ENCODE measurements around the gene ESRRG. TPM values are rescaled to one million over a fixed set of nuclear protein-coding genes. Genes with fewer than 3 reads are reported as not detected.
A peak's percentile ranks its signal among the peaks of the same experiment; 100 is the strongest.

Gene ESRRG
- total RNA-seq, 1 experiment from 2014 or later, result 0.44 TPM

GRCh38 chr1:216758161-216758560 is 34.9 kb upstream of the ESRRG start:
- no peak overlapping the region for H3K4me3 Mint-ChIP-seq
- no peak for TF ChIP-seq CTCF (conservative IDR thresholded peaks at IDR 0.05)
- no peak overlapping the region for H2BK20ac ChIP-seq (ENCODE audit: low read depth, low read length, poor library complexity, severe bottlenecking)
- no peaks in the 10 kb centered on the region for H3K79me1 ChIP-seq (ENCODE audit: insufficient read depth, low read depth, low read length, poor library complexity, severe bottlenecking)
- no peak for DNase-seq
- no peak overlapping the region for H3K9ac ChIP-seq (ENCODE audit: extremely low read depth, insufficient read length, low read length)
- no peak overlapping the region for H3K18ac ChIP-seq (ENCODE audit: insufficient read length, low read depth, low read length)
- H3K36me3 Mint-ChIP-seq (ENCODE audit: insufficient read depth in 1 of 3, low read depth in 3 of 3), result no peaks in the 10 kb centered on the region
- no peak overlapping the region for H4K5ac ChIP-seq (ENCODE audit: insufficient read length, low read depth, low read length)
- H3K4me2 ChIP-seq (ENCODE audit: insufficient read depth, insufficient read length, low read length), result no peak overlapping the region
- no peak overlapping the region for H4K8ac ChIP-seq (replicated peaks; ENCODE audit: insufficient read length, low read depth, low read length)
- H3K27me3 Mint-ChIP-seq (ENCODE audit: low read depth), result no peaks in the 10 kb centered on the region
- H2BK12ac ChIP-seq (ENCODE audit: insufficient read length, low read depth, low read length), result no peak overlapping the region
- H3T11ph ChIP-seq (ENCODE audit: low read length), result no peak overlapping the region
- H3K4me1 Mint-ChIP-seq, result peaks cover 0 to 2% of the 10 kb centered on the region in 2 experiments; a peak in 1 of 4 replicates
- no peak overlapping the region for H2BK5ac ChIP-seq (ENCODE audit: insufficient read length, low read length)
- H2BK120ac ChIP-seq (ENCODE audit: low read depth, low read length, poor library complexity, severe bottlenecking), result no peak overlapping the region
- no peaks in the 10 kb centered on the region for H3K9me3 Mint-ChIP-seq
- no peaks in the 10 kb centered on the region for H3K27me3 ChIP-seq (ENCODE audit: insufficient read depth, low read length)
- no peak overlapping the region for H3K27ac ChIP-seq (ENCODE audit: insufficient read length, low read depth, low read length)
- no peak overlapping the region for H4K91ac ChIP-seq (ENCODE audit: insufficient read length, low read depth, low read length)
- H3K27ac Mint-ChIP-seq, result peak overlapping the region in 2 of 3 experiments; percentile 2 to 5; a peak in 1 of 7 replicates
- H3K14ac ChIP-seq (ENCODE audit: insufficient read depth, low read length), result no peak overlapping the region
- H3K23ac ChIP-seq (ENCODE audit: insufficient read length, low read depth, low read length), result no peak overlapping the region
- H3K79me2 ChIP-seq (ENCODE audit: insufficient read depth, low read length), result no peaks in the 10 kb centered on the region
- no peaks in the 10 kb centered on the region for H3K23me2 ChIP-seq (ENCODE audit: insufficient read length, low read depth, low read length, poor library complexity, severe bottlenecking)
- H2AFZ ChIP-seq (ENCODE audit: low read length), result no peak overlapping the region
- H3K4me1 ChIP-seq (ENCODE audit: insufficient read depth, low read length), result no peaks in the 10 kb centered on the region
- H2BK15ac ChIP-seq (ENCODE audit: low read depth, low read length), result no peak overlapping the region
- H3K56ac ChIP-seq (ENCODE audit: insufficient read length, low read depth, low read length), result no peak overlapping the region
- H3K9me3 ChIP-seq (ENCODE audit: control insufficient read depth, low read depth, low read length), result no peaks in the 10 kb centered on the region
- no peaks in the 10 kb centered on the region for H4K20me1 ChIP-seq (ENCODE audit: control insufficient read depth, insufficient read depth, insufficient read length)
- no peak overlapping the region for H2AK5ac ChIP-seq (ENCODE audit: insufficient read length, low read length)
- WGBS (ENCODE audit: extremely low coverage, insufficient read length, low lambda C conversion rate), result no CpG with 5 or more reads among the region's 8 CpGs
- H3K4ac ChIP-seq (ENCODE audit: low read depth, low read length), result no peak overlapping the region

Measured in H9 (cell line).